RCC 7860 (cell line): Measurements from ENCODE around the gene IL32.
A peak's percentile ranks its signal among the peaks of the same experiment; 100 is the strongest.

Experiments used
- DNase-seq: peaks from one replicate; pipeline ENCODE4 v3.0.0-alpha.2; 2015; ENCODE audit warnings: low spot score
- FAIRE-seq: peaks from 2 replicates; lab custom pipeline; 2012; peaks lifted over from hg19 to GRCh38; lab: Jason Lieb, UNC

IL32 gene

GRCh38 chr16:3088925-3089716 lies 23.7 kb downstream of the IL32 start:
- DNase-seq (no peak), FAIRE-seq (no peak)

- FAIRE-seq (no peak), DNase-seq (no peak)
Observed at GRCh38 chr16:3089717-3090592, 24.5 kb downstream of the IL32 start.

GRCh38 chr16:3091551-3091950 lies 26.1 kb downstream of the IL32 start:
- FAIRE-seq, result no peak

GRCh38 chr16:3092501-3092941 lies 27.1 kb downstream of the IL32 start:
- FAIRE-seq (no peak), DNase-seq (no peak)

More at GRCh38 chr16:3091551-3091950, 26.1 kb downstream of the IL32 start:
- no peak for DNase-seq

DNA sequence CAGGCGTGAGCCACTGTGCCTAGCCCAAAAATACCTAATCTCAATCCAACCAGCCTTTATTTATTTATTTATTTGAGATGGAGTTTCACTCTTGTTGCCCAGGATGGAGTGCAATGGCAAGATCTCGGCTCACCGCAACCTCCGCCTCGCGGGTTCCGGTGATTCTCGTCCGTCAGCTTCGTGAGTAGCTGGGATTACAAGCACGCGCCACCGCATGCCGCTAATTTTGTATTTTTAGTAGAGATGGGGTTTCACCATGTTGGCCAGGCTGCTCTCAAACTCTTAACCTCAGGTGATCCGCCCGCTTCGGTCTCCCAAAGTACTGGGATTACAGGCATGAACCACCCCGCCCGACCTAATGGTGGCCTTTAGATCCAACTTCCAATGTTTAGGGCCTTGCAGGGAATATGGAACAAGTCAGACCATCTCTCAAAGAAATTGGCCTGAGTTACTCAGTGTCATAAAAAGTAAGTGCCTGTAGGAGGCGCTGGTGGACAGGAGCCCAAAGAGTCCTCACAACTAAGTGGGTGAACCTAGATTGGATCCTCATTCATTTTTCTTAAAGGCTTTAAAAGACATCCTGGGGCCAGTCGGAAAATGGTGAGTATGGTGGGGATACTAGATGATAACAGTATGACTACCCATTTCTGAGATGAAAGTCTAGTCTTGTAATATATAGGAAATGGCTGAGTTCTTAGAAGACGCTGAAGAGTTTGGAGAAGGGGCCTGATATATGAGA lies 29.0 kb downstream of the IL32 start:
- FAIRE-seq, result no peak
- peak; percentile 17 for DNase-seq

GRCh38 chr16:3095869-3096268 lies 30.4 kb downstream of the IL32 start:
- no peak for FAIRE-seq
- no peak for DNase-seq

DNA sequence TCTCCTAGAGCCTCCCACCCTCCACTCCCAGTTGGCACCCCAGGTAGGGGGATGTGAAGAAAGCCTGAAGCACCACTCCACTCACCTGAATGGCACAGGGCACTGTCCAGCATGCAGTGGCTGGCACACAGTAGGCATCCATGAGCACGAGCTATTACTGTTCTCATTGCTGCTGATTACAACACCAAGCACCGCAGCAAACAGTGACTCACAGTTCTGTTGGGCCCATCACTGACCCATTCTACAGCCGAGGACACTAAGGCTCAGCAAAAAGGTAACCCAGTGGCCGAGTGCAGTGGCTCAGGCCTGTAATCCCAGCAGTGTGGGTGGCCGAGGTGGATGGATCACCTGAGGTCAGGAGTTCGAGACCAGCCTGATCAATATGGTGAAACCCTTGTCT lies 30.9 kb downstream of the IL32 start:
- FAIRE-seq, result no peak

DNA sequence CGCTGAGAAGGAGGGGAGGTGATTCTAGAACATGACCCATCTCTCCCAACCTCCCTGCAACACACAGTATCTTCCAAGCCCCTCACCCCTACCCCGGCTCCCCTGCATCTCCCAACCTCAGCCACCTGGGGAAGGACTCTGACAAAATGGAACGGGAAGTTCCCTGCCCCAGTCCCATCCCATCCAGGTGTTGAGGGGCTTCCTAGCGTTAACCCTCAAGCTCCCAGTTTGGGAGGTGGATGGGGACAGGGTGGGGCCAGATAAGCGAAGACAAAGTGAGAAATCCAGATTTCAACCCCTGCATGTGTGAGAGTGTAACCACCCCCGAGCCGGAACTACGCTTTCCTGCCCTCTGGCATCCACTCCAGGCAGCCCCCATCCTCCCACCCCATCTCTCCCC lies 31.8 kb downstream of the IL32 start:
- FAIRE-seq (no peak), DNase-seq (no peak)

More for the DNA sequence above, 30.9 kb downstream of the IL32 start:
- no peak for DNase-seq

- DNase-seq (no peak), FAIRE-seq (no peak)
Observed at GRCh38 chr16:3098459-3099394, 33.3 kb downstream of the IL32 start, which contains the start of gene ZSCAN10. Gene ZSCAN10, minus strand, starts transcription at chr16:3099294. Its CDS starts 6,357 bp downstream, at chr16:3092937.

- FAIRE-seq, result no peak
- DNase-seq, result no peak
Observed at GRCh38 chr16:3099395-3099731, 33.9 kb downstream of the IL32 start.

DNA sequence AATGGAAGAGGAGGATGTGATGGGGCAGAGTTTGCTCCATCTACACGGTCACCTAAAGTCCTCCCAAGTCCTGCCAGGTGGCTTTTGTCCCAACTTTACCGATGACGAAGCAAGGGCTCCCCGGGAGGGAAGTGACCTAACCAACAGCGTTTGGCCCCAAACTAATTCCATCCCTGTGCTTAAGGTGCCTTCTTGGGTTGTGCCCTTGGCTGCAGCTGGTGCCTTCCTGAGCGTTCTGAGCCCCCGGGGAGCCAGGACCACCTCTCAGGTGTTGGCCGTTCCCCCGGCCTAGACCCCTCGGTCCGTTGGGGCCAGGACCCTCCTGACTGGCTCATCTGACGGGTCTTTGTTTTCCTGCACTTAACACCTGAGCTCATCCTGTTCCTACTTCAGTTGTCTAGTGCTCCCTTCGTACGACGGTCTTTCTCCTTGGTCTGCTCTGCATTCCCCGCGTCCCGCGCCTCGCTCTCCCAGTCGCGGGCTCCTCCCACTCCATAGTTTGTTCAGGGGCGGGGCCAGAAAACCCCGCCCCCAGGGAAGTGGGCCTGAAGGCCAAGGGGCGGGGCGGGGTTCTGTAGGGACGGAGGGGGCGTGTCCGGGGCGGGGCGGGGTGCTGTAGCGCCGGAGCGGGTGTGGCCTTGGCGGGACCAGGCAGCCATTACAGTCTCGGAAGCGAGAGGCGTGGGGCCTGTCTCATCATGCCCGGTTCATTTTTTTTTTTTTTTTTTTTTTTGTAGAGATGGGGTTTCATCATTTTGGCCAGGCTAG lies 34.5 kb downstream of the IL32 start:
- peak; percentile 34 for DNase-seq
- no peak for FAIRE-seq

GRCh38 chr16:3101018-3101840 lies 35.8 kb downstream of the IL32 start:
- DNase-seq (no peak), FAIRE-seq (no peak)

DNA sequence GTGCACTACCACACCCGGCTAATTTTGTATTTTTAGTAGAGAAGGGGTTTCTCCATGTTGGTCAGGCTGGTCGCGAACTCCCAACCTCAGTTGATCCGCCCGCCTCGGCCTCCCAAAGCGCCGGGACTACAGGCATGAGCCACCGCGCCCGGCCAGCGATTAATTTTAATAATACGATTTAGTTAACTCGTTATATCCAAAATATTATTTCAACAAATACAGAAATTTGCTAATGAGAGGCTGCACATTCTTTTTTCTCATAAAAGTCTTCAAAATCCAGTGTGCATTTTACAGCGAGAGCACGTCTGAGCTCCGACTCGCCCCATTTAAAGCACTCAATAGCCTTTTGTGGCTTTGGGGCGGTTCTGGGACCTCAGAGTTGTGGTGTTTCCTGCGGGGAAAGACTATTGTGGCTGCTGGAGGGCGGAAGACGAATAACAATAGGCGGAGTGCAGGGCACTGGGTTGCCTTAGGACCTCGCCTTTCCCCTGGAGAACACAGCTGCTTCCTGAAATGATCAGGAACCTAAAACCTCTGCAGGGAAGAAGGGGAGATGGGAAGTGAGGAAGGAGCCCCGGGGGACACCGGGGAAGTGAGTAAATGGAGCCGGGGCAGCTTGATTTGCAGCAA lies 36.5 kb downstream of the IL32 start:
- DNase-seq (no peak), FAIRE-seq (no peak)

DNA sequence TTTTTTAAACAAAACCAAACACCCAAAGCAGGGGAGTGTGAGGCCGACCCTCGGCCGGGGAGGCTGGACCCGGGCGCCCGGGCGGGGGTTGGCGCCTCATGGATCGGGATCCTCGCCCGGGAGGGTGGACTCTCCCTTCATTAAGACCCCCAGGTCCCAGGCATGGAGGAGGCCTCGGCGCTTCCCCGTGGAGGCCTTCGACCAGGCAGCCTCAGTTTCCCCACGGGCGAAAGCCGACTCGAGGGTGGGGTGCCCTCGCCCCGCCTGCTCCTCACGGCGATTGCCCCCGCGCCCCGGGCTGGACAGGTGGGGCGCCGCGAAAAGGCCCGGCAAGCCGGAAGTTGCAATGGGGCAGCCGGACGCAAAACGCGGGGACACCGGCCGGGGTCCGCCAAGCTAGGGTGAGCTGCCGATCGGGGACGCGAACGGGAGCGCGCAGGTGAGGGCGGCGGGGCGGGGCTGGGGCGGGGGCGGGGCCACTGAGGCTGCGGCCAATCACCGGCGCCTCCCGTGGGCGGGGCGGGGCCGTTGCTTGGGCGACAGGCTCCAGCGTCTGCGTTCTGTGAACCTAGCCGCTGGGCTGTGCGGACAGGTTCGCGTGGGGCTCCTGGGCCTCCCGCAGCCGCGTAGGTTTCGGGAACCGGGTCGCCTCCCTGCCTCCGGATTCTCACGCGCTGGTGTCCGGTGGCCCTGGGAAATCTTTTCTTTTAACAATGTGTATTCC lies 40.9 kb downstream of the IL32 start:
- FAIRE-seq (no peak), DNase-seq (peak; percentile 60)

DNA sequence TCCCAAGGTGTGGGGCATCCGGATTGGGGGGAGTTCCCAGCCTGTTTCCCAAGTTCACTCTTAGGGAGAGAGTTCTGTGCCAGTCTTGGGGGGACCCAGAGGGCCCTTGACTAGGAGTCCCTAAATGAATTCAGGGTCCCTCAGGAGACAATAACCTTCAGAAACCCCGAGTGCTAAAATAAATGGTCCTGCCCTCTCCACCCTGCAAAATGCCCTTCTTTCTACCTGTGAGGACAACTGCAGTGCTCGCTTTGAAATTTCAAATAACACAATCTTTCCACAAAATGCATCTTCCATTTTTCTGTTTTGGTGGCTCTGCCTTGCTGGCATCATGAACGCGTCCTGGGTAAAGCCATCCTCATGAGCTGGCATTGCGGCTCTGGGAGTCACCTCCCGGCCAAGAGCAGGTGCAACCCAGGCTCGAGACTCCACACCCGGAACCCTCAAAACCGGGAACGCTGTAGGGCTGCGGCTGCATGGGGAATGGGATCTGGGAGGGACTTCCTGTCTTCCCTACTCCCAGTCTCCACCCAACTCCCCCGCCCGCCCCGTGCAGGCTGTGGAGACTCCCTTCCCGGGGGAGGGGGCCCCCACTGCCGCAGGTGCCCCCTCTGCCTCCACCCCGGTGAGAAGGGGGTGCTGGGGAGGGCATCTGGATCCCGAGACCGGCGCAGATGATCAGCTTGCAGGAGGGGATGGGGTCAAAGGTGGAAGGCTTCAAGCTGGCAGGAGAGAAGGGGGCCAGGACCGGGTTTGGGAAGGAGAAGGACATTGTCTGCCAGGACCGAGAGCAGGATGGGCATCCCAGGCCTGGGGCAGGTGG lies 46.8 kb downstream of the IL32 start, which contains the start of gene ZNF205:
Gene ZNF205, plus strand, starts transcription at position 529 of the 823 bp plus-strand sequence. CDS start 845 bp downstream, outside the sequence.
- FAIRE-seq (no peak), DNase-seq (peak; percentile 51)

DNA sequence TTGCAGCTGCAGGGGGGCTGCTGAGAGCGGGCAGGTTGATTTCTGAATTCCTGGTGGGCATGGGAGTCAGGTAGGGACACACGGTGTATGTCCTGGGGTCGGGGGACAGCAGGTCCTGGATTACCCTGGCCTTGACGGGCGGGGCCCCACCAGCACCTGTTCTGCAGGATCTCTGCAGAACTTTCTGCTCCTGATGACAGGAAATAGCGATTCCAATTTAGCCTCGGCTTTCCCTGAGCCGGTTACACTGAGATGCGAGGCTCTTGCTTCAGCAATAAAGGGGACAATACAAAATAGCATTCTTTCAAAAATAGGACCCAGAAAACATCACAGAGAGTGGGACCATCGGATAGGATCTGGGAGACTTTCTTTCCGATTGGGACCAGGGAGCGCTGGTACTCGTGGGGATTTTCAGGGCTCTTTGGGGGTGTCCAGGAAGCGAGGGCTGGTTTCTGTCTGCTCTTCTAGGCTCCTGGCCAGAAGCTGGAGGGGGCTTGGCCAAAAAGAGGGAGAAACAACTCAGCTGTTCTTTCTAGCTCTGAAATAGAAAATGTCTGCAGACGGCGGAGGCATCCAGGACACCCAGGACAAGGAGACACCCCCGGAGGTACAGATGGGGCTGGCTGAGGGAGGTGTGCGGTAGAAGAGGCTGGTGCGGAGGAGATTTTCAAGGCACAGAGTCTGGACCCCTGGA lies 47.6 kb downstream of the IL32 start:
- FAIRE-seq (no peak), DNase-seq (no peak)
